Measurements from ENCODE around the gene BLOC1S1. TPM values are rescaled to one million over a fixed set of nuclear protein-coding genes. Genes with fewer than 3 reads are reported as not detected.

BLOC1S1 gene
- total and polyA plus RNA-seq, 12 donors = 180 to 1,005 (median 227) TPM

- Histone ChIP-seq H3K4me3 (peak overlapping the region in 2 of 4 donors; percentile 65 to 70), H3K9me3 (replicated peaks in 1 of 3) (no peaks in the 10 kb centered on the region), H3K36me3 (replicated peaks in 1 of 2) (peaks cover 0 to 3% of the 10 kb centered on the region in 2 donors), H3K27ac (peak overlapping the region; percentile 57 to 96 (median 91)), H3K27me3 (no peaks in the 10 kb centered on the region), H3K4me1 (replicated peaks in 1 of 2) (peaks cover 13 to 31% of the 10 kb centered on the region in 2 donors)
- DNase-seq = no peak
- intact Hi-C loops (cut with DNase I) = loop anchor here in 1 of 2 donors (5.0 kb wide), 1 partner anchor 58 kb away; no protein-coding TSS in a partner anchor
- TF ChIP-seq CTCF (IDR thresholded peaks at IDR 0.05) = no peak
- no peak for TF ChIP-seq POLR2A (IDR thresholded peaks at IDR 0.05)
- 66 to 75% (median 68%) methylated on average over 7 of the region's 7 CpGs for WGBS, 4 donors
Measured at GRCh38 chr12:55715169-55715764, 579 bp upstream of the BLOC1S1 start.

- H3K27me3 ChIP-seq = no peaks in the 10 kb centered on the region
- H3K4me1 ChIP-seq (replicated peaks in 1 of 2) = peaks cover 13 to 35% of the 10 kb centered on the region in 2 donors
- peak overlapping the region; percentile 57 to 96 (median 91) for H3K27ac ChIP-seq
- TF ChIP-seq CTCF (IDR thresholded peaks at IDR 0.05) = no peak
- no peak for TF ChIP-seq POLR2A (IDR thresholded peaks at IDR 0.05)
- peak overlapping the region; percentile 27 to 70 (median 64) for H3K4me3 ChIP-seq
- H3K9me3 ChIP-seq (replicated peaks in 1 of 3) = no peaks in the 10 kb centered on the region
- 4 to 7% (median 4%) methylated on average over 13 of the region's 13 CpGs for WGBS, 4 donors
- intact Hi-C loops (cut with DNase I) = loop anchor here in 1 of 2 donors (5.0 kb wide), 1 partner anchor 59 kb away; no protein-coding TSS in a partner anchor
- H3K36me3 ChIP-seq (replicated peaks in 1 of 2) = peaks cover 0 to 3% of the 10 kb centered on the region in 2 donors
- no peak for DNase-seq
Measured at GRCh38 chr12:55716582-55716957, 724 bp downstream of the BLOC1S1 start.

- Histone ChIP-seq H3K4me1 (replicated peaks in 1 of 2) (peaks cover 13 to 31% of the 10 kb centered on the region in 2 donors), H3K9me3 (replicated peaks in 1 of 3) (no peaks in the 10 kb centered on the region), H3K4me3 (peak overlapping the region in 1 of 4 donors; percentile 65), H3K27me3 (no peaks in the 10 kb centered on the region), H3K27ac (peak overlapping the region in 2 of 5 donors; percentile 94 to 96), H3K36me3 (replicated peaks in 1 of 2) (peaks cover 0 to 3% of the 10 kb centered on the region in 2 donors)
- TF ChIP-seq POLR2A (IDR thresholded peaks at IDR 0.05) = no peak
- no peak for TF ChIP-seq CTCF (IDR thresholded peaks at IDR 0.05)
- WGBS, 4 donors = 41 to 67% (median 56%) methylated on average over 8 of the region's 8 CpGs
- intact Hi-C loops (cut with DNase I) = loop anchor here in 1 of 2 donors (5.0 kb wide), 1 partner anchor 60 kb away; no protein-coding TSS in a partner anchor
- DNase-seq = peak in 1 of 7 donors; percentile 28
Measured at GRCh38 chr12:55717011-55718007, 1.5 kb downstream of the BLOC1S1 start.

GRCh38 chr12:55718015-55718414 is 2.2 kb downstream of the BLOC1S1 start:
- TF ChIP-seq CTCF (IDR thresholded peaks at IDR 0.05) (no peak), POLR2A (IDR thresholded peaks at IDR 0.05) (no peak)
- H3K27me3 ChIP-seq = no peaks in the 10 kb centered on the region
- H3K27ac ChIP-seq = peak overlapping the region in 3 of 5 donors; percentile 4 to 96 (median 94)
- DNase-seq = no peak
- peaks cover 0 to 8% of the 10 kb centered on the region in 2 donors for H3K36me3 ChIP-seq (replicated peaks in 1 of 2)
- WGBS, 4 donors = 34 to 59% (median 52%) methylated on average over 4 of the region's 4 CpGs
- intact Hi-C loops (cut with DNase I) = loop anchor here in 1 of 2 donors (5.0 kb wide), 1 partner anchor 61 kb away; no protein-coding TSS in a partner anchor
- peaks cover 13 to 31% of the 10 kb centered on the region in 2 donors for H3K4me1 ChIP-seq (replicated peaks in 1 of 2)
- H3K9me3 ChIP-seq (replicated peaks in 1 of 3) = no peaks in the 10 kb centered on the region
- H3K4me3 ChIP-seq = no peak overlapping the region
